GM19452 (cell line): ENCODE measurements around the gene FAM13C.
"Not testable (repeated sequence)": the region's sequence is repeated elsewhere in the genome, so short reads cannot be mapped to it uniquely, and the experiment has no call there.

Experiments
- ATAC-seq: cut with Tn5 transposase; IDR thresholded peaks from one replicate; pipeline ENCODE4 v1.9.1; 2021; ENCODE audit not compliant: unreplicated experiment

The FAM13C gene

GRCh38 chr10:59237775-59238174 lies 124.6 kb downstream of the FAM13C start:
- no peak for ATAC-seq

DNA sequence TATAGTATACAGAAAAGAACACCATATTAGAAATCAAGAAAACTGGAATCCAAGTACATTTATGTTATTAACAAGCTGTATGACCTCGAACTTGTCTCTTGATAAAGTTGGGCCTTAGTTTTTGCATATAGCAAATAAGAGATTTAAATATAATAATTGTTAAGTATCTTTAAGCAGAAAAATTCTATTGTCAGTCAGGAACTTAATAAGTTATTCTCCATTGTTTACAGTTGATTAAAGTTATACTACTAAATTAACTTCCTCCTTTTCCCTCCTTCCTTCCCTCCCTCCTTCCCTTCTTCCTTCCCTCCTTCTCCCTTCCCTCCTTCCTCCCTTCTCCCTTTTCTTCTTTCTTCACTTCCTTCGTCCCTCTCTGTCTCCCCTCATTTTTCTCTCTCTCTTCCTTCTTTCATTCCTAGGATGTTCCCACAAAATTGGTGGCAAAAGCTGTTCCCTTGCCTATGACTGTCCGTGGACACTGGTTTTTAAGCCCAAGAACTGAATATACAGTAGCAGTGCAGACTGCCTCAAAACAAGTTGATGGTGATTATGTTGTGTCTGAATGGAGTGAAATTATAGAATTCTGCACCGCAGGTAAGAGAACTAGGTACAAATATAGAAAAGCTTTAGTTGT lies 126.2 kb downstream of the FAM13C start:
- ATAC-seq = no peak

DNA sequence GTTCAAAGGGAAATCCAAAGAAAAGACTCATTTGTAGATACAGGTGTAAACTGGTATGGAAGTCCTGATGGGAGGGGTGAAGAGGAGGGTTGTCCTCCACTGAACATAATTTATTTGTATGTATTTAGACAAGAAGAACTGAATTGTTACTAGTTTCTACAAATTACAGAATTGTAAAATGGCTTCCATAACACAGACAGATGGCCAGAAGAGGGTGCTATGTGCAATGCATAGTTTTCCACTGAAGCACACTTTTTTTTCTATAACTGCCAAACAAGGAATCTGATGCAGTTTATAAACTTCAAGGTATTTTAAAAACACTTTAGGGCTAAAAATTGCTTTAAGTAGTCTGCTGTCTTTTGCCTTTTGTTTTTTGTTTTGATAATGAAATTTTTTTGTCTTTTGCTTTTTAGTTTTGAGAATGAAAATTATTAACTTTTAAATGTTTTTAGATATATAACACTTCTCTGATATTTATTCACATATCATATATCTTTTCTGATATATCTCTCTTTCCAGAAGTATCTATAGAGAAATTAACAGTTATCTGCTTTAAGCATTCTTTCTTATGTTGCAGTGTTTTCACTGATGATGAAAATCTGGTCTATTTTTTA lies 127.4 kb downstream of the FAM13C start:
- no peak for ATAC-seq

GRCh38 chr10:59234194-59234593 lies 128.2 kb downstream of the FAM13C start:
- no peak for ATAC-seq

GRCh38 chr10:59229441-59229840 lies 132.9 kb downstream of the FAM13C start:
- no peak for ATAC-seq

- no peak for ATAC-seq
Measured at GRCh38 chr10:59227136-59227673, 135.1 kb downstream of the FAM13C start.

DNA sequence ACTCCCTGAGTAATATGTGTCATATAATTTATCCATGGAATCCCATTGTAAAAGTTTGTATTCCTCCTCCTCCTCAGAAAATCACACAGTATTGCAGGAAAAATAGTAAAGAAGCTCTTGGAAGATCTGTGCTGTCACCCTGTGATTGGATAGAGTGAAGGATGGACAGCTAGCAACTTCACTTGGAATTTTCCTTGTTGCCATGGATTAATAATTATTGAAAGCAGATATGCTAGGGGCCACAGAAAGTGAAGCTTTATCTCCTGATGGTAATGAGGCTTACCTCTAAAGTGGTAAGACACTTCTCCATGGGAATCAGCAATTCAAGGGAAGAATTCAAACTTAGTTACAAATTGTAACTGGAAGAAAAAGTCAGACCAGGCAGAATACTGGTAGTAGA lies 137.1 kb downstream of the FAM13C start:
- no peak for ATAC-seq

GRCh38 chr10:59223597-59223996 lies 138.8 kb downstream of the FAM13C start:
- not testable (repeated sequence) for ATAC-seq

DNA sequence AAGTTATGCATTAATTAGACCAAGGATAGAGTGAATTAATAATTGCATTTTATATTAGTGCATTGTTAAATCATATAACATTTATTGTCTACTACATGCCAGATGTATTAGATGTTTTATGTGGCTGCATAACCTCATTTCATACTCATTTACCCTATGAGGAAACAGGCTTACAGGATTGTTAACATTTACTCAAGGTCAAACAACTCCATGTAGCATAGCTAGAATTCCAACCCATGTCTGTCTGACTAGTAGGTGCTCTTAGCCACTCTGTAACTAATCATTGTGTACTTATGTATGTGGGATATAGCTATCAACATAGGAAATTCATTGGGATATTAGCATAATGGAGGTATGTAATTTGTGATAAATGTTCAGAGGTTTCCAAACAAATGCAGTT lies 139.6 kb downstream of the FAM13C start:
- no peak for ATAC-seq

DNA sequence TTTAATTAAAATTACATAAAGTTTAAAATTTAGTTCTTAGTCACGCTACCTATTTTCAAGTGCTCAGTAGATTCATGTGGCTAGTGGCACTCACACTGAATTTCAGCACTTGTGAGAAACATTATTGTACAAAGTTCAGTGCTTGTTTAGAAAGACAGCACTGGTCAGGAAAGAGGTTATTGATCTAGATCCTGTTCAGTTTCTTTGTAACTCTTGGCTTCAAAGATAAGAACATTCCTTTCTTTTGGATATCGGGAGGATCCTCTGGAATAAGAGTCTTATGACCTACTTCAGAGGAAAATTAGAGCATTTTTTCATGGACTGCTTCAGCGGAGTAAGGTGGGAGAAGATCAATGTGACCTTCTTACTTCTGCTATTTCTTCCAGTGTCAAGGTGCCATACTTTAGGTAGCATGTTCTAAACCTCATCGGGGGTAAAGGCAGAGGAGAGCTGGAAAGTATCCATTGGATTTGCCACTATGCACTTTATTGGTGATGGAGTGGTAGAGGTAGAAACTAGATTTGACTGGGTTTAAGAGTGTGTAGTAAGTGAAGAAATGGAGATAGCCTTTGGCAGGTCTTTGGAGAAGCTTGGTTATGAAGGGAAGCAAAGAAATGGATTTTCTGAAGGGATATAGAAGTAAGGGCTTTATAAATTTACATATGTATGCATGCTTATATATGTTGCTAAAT lies 146.0 kb downstream of the FAM13C start:
- ATAC-seq = no peak

- ATAC-seq = no peak
Measured at GRCh38 chr10:59214160-59214559, 148.2 kb downstream of the FAM13C start.

DNA sequence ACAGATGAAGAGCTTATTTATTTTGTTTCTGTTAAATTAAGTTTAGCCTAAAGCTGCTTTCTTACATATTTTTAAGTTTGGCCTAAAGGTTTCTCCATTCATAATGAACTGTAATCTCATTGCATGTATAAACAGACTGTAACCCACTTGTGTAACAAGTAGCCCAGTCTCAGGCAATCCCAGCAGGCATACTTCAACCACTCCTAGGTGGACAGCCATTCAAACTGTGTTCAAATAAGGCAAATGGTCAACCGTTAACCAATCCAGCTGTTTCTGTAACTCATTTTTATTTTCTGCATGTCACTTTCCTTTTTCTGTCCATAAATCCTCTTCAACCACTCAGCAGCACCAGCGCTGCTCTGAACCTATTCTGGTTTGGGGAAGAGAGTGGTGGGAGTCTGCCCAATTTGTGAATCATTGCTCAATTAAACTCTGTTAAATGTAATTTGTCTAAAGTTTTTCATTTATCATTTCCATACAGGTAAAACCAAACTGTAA lies 150.0 kb downstream of the FAM13C start:
- ATAC-seq = no peak

- ATAC-seq = no peak
Measured at GRCh38 chr10:59206204-59206720, 156.1 kb downstream of the FAM13C start.
